NCI-H526 treated with DMSO at 0.1 percent for 48 hours (cell line): ENCODE results near the gene RIN1.
"Not testable (repeated sequence)": the region's sequence is repeated elsewhere in the genome, so short reads cannot be mapped to it uniquely, and the experiment has no call there.

Source experiments
- DNase-seq: peaks from one replicate; lab custom pipeline; 2025; lab: John Stamatoyannopoulos, UW

The RIN1 gene

GRCh38 chr11:66334605-66335442, 1.4 kb downstream of the RIN1 start:
- DNase-seq, result no peak

GRCh38 chr11:66333896-66334604, 2.2 kb downstream of the RIN1 start:
- DNase-seq, result peak; percentile 5

- no peak for DNase-seq
These were observed 2.9 kb downstream of the RIN1 start for GRCh38 chr11:66333220-66333877.

GRCh38 chr11:66332371-66333219, 3.6 kb downstream of the RIN1 start:
- no peak for DNase-seq

GRCh38 chr11:66331542-66332370, 4.5 kb downstream of the RIN1 start:
- no peak for DNase-seq

- no peak for DNase-seq
These were observed 5.3 kb downstream of the RIN1 start for GRCh38 chr11:66330931-66331330.

- DNase-seq, result no peak
These were observed 7.0 kb downstream of the RIN1 start for GRCh38 chr11:66329165-66329673.

GRCh38 chr11:66328302-66329144, 7.7 kb downstream of the RIN1 start:
- DNase-seq, result peak; percentile 68

- DNase-seq, result no peak
These were observed 8.3 kb downstream of the RIN1 start for GRCh38 chr11:66328031-66328301.

- DNase-seq, result no peak
These were observed 8.8 kb downstream of the RIN1 start for GRCh38 chr11:66327171-66328030.

GRCh38 chr11:66326261-66327111, 9.7 kb downstream of the RIN1 start:
- no peak for DNase-seq

GRCh38 chr11:66325263-66325671, 11.0 kb downstream of the RIN1 start:
- no peak for DNase-seq

- no peak for DNase-seq
These were observed 11.6 kb downstream of the RIN1 start for GRCh38 chr11:66324664-66325063.

- DNase-seq, result no peak
These were observed 12.6 kb downstream of the RIN1 start for GRCh38 chr11:66323684-66324083.

- DNase-seq, result no peak
These were observed 13.4 kb downstream of the RIN1 start for GRCh38 chr11:66322732-66323427.

GRCh38 chr11:66321606-66322005, 14.6 kb downstream of the RIN1 start:
- no peak for DNase-seq

- not testable (repeated sequence) for DNase-seq
These were observed 15.5 kb downstream of the RIN1 start for GRCh38 chr11:66320748-66321147.

GRCh38 chr11:66320289-66320688, 15.9 kb downstream of the RIN1 start:
- not testable (repeated sequence) for DNase-seq
